K562 (cell line): ENCODE results near the gene SLC2A8.

Experiments used
- CAMTA2 ChIP-seq: fragments of 250-450 bp; sonication (Bioruptor Pico); conservative IDR thresholded peaks from 2 replicates; pipeline ENCODE4 v1.5.1; 2022
- CEBPZ ChIP-seq: fragments of 150-350 bp; IDR thresholded peaks from 2 replicates; pipeline ENCODE4 v1.6.1; 2014; ENCODE audit warnings: low read depth, mild to moderate bottlenecking, low read length, borderline replicate concordance
- HEY1 ChIP-seq: fragments of 250-450 bp; sonication (Bioruptor Pico); IDR thresholded peaks from 2 replicates; pipeline ENCODE4 v1.5.0; 2020; ENCODE audit warnings: mild to moderate bottlenecking, moderate library complexity, borderline replicate concordance
- LEF1 ChIP-seq: fragments of 450-650 bp; IDR thresholded peaks from 2 replicates; pipeline ENCODE4 v1.6.1; 2016; ENCODE audit warnings: mild to moderate bottlenecking
- POLR2A ChIP-seq: fragments of 450-650 bp; conservative IDR thresholded peaks from 2 replicates; pipeline ENCODE4 v1.6.1; 2016
- POLR2AphosphoS5 ChIP-seq: IDR thresholded peaks from 2 replicates; pipeline ENCODE4 v1.6.1; 2011; ENCODE audit warnings: mild to moderate bottlenecking, low read depth, low read length, moderate library complexity; ENCODE audit not compliant: control insufficient read depth, insufficient read depth
- TEAD1 ChIP-seq, 2 experiments: fragments of 450-650 bp in 1 of 2; sonication (generic) in 1 of 2; formaldehyde crosslinking; IDR thresholded peaks; 2 replicates each; pipeline versions ENCODE4 v1.4.0 to v1.8.0; 2020 to 2022; ENCODE audit warnings: mild to moderate bottlenecking in 2 of 2, missing genetic modification reagents in 1 of 2

DNA sequence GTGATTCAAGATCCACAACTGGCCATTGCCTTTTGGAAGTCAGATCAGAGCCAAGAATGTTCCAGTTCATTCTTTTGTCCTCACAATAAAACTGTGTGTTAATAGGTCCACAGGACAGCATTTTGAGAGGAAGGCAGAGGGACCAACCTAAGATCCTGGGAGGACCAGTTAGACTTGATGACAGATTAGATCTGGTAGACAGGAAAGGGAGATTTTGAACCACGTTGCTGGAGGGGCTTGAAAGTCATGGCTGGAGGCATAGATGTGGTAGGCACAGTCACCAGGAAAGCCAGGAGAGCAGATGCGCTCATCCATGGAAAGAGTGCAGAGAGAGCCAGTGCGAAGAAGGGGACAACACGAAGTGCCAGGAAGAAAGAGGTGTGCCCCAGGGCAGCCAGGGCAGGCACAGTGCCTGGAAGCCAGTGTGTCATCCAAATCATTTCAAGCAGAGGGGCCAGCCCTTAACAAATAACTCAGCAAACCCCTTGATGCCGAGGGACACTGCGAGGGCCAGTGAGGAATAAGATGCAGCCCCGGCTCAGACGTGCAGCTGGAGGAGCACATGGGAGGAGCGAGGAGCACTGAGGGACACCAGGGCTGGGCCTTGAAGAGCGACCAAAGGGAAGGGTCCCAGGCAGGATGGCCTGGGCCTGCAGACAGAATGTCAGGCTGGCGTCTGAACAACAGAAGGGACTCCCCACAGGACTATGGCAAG lies 12.8 kb upstream of the SLC2A8 start:
- TF ChIP-seq CEBPZ (no peak), POLR2A (no peak), LEF1 (no peak), CAMTA2 (CRISPR knock-in tag) (no peak), HEY1 (no peak), TEAD1 (CRISPR knock-in tag; IDR thresholded peaks at IDR 0.05) (no peak), POLR2AphosphoS5 (no peak)
